Glomerular visceral epithelial cell (primary cell): ENCODE measurements around the gene KIR2DL1.
"Not testable (repeated sequence)": the region's sequence is repeated elsewhere in the genome, so short reads cannot be mapped to it uniquely, and the experiment has no call there.

Experiments used
- DNase-seq: peaks from one replicate; pipeline ENCODE4 v3.0.0-alpha.2; 2016; ENCODE audit errors: extremely low spot score

The KIR2DL1 gene

DNA sequence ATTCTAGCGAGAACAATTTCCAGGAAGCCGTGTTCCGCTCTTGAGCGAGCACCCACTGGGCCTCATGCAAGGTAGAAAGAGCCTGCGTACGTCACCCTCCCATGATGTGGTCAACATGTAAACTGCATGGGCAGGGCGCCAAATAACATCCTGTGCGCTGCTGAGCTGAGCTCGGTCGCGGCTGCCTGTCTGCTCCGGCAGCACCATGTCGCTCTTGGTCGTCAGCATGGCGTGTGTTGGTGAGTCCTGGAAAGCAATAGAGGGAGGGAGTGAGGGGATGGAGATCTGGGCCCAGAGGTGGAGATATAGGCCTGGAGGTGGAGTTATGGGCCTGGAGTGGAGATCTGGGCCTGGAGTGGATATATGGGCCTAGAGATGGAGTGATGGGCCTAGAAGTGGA, at the start of gene KIR2DL1:
Gene KIR2DL1, plus strand, starts transcription at position 148 of the 400 bp plus-strand sequence. Its CDS starts 58 bp downstream, at position 206.
- not testable (repeated sequence) for DNase-seq

DNA sequence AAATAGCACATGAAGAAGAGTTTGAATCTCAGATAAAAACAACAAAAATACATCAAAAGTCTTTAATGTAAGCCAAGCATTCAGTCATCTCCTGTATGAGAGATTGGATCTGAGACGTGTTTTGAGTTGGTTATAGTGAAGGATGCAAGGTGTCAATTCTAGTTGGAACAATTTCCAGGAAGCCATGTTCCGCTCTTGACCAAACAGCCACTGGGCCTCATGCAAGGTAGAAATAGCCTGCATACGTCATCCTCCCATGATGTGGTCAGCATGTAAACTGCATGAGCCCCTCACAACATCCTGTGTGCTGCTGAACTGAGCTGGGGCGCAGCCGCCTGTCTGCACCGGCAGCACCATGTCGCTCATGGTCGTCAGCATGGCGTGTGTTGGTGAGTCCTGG, 45.5 kb upstream of the KIR2DL1 start, which contains the start of gene KIR3DL3:
Gene KIR3DL3, plus strand, starts transcription at position 301 of the 400 bp plus-strand sequence. Its CDS starts 55 bp downstream, at position 356.
- DNase-seq, result no peak

DNA sequence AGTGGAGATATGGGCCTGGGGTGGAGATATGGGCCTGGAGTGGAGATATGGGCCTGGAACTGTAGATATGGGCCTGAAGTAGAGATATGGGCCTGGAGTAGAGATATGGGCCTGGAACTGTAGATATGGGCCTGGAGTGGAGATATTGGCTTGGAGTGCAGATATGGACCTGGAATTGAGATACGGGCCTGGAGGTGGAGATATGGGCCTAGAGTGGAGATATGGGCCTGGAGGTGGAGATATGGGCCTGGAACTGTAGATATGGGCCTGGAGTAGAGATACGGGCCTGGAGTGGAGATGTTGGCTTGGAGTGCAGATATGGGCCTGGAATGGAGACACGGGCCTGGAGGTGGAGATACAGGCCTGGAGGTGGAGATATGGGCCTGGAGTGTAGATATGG, 44.9 kb upstream of the KIR2DL1 start:
- no peak for DNase-seq

DNA sequence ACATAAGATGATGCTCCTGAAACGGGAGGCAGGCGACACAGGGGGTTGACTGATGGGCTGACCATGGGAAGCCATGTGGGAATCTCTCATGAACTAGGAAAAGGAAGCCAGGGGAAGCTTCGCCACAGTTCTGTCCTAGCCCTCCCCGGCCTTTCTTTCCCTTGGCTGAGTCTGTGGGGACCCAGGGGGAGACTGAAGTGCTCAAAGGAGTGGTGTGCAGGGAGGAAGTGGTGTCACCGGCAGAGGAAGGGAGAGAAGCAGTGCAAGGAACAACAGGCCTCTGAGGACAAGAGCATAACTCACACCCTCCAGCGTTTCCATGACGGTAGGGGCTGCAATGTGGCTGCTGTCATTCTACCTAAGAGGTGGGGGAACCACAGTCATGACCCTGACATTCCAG, 44.3 kb upstream of the KIR2DL1 start:
- no peak for DNase-seq

DNA sequence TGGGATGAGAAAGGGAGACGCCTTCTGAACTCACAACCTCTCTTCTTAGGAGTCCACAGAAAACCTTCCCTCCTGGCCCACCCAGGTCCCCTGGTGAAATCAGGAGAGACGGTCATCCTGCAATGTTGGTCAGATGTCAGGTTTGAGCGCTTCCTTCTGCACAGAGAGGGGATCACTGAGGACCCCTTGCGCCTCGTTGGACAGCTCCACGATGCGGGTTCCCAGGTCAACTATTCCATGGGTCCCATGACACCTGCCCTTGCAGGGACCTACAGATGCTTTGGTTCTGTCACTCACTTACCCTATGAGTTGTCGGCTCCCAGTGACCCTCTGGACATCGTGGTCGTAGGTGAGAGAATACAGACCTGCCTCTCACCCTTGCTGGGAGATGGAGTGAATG, 42.0 kb upstream of the KIR2DL1 start:
- DNase-seq, result no peak

DNA sequence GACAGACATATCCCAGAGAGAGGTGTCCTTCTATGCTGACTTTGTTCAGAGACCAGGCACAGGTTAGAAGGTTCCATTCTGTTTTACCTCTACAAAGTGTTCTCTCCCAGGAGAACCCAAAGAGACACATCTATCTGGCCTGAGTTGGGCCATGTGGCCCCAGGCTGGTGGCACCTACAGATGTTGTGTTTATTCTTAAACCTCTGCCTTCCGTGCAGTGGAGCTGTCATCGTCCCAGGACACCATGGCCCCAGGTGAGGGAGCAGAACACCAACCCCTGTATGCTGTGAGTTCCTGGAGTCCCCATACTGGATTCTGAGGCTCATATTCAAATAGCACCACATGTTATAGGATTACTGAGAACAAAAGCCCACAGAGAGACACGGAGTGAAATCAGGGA, 41.4 kb upstream of the KIR2DL1 start:
- no peak for DNase-seq

DNA sequence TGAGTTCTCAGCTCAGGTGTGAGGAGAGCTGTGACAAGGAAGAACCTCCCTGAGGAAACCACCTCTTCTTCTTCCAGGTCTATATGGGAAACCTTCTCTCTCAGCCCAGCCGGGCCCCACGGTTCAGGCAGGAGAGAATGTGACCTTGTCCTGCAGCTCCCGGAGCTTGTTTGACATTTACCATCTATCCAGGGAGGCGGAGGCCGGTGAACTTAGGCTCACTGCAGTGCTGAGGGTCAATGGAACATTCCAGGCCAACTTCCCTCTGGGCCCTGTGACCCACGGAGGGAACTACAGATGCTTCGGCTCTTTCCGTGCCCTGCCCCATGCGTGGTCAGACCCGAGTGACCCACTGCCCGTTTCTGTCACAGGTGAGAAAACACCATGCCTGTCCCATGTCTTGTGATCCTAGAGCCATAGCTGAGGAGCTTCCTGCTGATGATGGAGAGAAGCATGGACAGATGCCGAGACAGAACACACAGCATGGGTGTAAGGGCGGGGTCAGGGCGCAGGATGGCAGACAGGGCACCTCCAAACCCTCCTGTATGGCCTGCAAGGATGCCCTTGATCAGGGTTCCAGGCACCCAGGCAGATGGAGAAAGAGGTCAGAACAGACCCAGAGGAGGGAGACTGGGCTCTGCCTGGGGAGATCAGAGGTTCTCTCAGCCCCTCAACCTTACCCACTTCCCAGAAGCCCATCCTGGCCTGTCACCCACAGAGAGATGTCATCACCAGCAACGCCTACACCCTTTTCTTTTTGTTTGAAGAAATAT, 40.0 kb upstream of the KIR2DL1 start:
- DNase-seq, result no peak

DNA sequence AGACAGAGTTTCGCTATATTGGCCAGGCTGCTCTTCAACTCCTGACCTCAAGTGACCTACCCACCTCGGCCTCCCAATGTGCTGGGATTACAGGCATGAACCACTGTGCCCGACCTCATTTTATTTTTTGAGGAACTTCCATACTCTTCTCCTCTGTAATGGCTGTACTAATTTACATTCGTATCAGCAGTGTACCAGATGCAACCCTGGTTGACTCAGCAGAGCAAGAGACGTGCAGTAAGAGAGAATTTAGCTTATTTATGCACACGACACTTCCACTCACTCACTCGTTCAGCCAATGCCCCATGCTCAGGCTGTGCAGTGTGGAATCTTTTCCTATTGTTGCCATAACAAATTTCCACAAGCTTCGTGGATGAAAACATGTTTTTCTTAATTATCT, 38.4 kb upstream of the KIR2DL1 start:
- no peak for DNase-seq

DNA sequence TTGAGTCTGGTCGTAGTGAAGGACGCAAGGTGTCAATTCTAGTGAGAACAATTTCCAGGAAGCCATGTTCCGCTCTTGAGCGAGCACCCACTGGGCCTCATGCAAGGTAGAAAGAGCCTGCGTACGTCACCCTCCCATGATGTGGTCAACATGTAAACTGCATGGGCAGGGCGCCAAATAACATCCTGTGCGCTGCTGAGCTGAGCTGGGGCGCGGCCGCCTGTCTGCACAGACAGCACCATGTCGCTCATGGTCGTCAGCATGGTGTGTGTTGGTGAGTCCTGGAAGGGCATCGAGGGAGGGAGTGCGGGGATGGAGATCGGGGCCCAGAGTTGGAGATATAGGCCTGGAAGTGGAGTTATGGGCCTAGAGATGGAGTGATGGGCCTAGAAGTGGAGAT, 31.3 kb upstream of the KIR2DL1 start, which contains the start of gene KIR2DL3:
Gene KIR2DL3, plus strand, starts transcription at position 208 of the 400 bp plus-strand sequence. Its CDS starts 33 bp downstream, at position 241.
- not testable (repeated sequence) for DNase-seq

DNA sequence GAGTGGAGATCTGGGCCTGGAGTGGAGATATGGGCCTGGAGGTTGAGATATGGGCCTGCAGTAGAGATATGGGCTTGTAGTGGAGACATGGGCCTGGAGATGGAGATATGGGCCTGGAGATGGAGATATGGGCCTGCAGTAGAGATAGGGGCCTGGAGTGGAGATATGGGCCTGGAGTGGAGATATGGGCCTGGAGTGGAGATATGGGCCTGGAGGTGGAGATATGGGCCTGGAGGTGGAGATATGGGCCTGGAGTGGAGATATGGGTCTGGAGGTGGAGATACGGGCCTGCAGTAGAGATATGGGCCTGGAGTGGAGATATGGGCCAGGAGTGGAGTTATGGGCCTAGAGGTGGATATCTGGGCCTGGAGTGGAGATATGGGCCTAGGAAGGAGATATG, 30.9 kb upstream of the KIR2DL1 start:
- no peak for DNase-seq

DNA sequence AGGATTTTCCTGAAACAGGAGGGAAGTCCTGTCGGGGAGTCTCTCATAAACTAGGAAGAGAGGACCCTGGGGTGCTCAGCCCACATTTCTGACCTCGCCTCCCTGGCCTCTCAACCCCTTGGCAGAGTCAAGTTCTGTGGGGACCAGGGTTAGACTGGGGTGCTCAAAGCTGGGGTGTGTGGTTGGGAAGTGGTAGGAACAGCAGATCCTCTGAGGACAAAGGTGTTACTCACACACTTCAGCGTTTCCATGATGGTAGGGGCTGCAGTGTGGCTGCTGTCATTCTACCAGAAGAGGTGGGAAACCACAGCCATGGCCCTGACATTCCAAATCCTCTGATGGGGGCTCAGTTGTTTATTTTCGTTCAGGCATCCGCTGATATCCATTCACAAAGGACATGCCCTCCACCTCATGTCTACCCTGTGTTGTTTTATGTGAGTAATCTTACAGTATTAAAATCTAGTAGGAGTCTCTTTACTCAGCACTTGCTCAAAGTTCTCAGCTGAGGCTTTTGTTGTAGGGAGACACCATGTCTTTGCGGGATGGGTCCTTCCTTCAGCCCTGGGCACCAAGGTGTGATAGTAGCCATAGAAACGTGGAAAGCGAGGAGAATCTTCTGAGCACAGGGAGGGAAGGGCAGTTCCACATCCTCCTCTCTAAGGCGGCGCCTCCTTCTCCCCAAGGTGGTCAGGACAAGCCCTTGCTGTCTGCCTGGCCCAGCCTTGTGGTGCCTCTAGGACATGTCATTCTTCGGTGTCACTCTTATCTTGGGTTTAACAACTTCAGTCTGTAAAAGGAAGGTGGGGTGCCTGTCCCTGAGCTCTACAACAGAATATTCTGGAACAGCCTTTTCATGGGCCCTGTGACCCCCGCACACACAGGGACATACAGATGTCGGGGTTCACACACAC, 29.8 kb upstream of the KIR2DL1 start:
- DNase-seq, result no peak

DNA sequence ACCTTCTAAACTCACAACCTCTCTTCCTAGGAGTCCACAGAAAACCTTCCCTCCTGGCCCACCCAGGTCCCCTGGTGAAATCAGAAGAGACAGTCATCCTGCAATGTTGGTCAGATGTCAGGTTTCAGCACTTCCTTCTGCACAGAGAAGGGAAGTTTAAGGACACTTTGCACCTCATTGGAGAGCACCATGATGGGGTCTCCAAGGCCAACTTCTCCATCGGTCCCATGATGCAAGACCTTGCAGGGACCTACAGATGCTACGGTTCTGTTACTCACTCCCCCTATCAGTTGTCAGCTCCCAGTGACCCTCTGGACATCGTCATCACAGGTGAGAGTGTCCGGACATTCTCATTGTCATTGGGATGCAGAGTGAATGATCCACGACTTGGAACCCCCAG, 27.6 kb upstream of the KIR2DL1 start:
- not testable (repeated sequence) for DNase-seq

DNA sequence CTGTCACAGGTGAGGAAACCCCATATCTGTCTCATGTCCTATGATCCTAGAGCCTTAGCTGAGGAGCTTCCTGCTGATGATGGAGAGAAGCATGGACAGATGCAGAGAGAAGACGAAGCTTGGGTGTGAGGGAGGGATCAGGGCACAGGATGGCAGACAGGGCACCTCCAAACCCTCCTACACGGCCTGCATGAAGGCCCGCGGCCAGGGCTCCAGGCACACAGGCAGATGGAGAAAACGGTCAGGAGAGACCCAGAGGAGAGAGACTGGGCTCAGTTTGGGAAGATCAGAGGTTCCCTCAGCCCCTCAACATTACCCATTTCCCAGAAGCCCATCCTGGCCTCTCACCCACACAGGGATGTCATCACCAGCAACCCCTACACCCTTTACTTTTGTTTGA, 25.5 kb upstream of the KIR2DL1 start:
- DNase-seq, result not testable (repeated sequence)

DNA sequence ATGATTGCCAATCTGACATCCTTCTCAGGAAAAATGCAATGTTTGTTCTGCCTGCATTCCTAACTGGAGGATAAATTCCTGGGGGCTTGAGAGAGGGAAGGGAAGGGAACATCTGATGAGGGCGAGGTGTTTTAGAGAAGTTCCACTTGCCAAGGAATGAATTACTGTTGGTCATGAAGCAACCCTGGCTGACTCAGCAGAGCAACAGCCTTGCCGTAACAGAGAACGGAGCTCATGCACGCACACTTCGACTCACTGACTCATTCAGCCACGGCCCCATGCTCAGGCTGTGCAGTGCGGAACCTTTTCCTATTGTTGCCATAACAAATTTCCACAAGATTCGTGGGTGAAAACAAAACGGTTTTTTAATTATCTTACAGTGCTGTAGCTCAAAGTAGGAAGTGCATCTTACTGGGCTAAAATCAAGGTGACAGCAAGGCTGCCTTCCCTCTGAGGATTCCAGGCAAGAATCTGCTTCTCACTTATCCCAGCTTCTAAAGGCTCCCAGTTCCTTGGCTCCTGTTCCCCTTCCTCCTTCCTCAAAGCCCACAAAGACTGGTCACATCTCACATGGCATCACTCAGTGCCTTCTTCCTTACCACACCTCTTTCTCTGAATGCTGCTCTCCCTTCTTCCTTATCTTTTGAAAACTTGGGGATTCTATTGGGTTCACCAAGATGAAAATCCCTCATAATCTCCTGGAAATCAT, 21.8 kb upstream of the KIR2DL1 start:
- DNase-seq, result not testable (repeated sequence)

DNA sequence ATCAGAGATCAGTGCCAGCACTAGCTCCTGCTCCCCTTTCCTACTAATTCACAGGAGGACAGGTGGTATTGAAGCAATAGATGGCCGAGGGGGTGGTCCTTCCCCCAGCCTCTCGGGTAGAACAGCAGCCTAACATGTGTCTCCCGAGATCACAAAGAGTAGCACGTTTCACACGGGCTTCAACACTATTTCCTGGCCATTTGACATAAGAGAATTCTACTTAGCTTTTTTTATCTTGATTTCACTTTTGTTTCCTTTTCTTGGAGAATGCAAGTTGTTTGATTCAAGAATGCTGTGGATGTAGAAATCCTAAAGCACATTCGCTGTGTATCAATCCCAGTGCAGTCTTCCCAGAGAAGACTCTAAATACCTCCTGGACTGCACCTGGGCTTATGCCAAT, 19.3 kb upstream of the KIR2DL1 start:
- not testable (repeated sequence) for DNase-seq

DNA sequence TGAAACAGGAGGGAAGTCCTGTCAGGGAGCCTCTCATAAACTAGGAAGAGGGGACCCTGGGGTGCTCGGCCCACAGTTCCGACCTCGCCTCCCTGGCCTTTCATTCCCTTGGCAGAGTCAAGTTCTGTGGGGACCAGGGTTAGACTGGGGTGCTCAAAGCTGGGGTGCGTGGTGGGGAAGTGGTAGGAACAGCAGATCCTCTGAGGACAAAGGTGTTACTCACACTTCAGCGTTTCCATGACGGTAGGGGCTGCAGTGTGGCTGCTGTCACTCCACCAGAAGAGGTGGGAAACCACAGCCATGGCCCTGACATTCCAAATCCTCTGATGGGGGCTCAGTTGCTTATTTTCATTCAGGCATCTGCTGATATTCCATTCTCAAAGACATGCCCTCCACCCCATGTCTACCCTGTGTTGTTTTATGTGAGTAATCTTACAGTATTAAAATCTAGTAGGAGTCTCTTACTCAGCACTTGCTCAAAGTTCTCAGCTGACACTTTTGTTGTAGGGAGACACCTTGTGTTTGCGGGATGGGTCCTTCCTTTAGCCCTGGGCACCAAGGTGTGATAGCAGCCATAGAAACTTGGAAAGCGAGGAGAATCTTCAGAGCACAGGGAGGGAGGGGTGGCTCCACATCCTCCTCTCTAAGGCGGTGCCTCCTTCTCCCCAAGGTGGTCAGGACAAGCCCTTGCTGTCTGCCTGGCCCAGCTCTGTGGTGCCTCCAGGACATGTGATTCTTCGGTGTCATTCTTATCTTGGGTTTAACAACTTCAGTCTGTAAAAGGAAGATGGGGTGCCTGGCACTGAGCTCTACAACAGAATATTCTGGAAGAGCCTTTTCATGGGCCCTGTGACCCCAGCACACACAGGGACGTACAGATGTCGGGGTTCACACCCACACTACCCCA, 13.1 kb upstream of the KIR2DL1 start:
- DNase-seq, result not testable (repeated sequence)

DNA sequence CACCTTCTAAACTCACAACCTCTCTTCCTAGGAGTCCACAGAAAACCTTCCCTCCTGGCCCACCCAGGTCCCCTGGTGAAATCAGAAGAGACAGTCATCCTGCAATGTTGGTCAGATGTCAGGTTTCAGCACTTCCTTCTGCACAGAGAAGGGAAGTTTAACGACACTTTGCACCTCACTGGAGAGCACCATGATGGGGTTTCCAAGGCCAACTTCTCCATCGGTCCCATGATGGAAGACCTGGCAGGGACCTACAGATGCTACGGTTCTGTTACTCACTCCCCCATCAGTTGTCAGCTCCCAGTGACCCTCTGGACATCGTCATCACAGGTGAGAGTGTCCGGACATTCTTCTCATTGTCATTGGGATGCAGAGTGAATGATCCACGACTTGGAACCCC, 11.0 kb upstream of the KIR2DL1 start:
- not testable (repeated sequence) for DNase-seq

DNA sequence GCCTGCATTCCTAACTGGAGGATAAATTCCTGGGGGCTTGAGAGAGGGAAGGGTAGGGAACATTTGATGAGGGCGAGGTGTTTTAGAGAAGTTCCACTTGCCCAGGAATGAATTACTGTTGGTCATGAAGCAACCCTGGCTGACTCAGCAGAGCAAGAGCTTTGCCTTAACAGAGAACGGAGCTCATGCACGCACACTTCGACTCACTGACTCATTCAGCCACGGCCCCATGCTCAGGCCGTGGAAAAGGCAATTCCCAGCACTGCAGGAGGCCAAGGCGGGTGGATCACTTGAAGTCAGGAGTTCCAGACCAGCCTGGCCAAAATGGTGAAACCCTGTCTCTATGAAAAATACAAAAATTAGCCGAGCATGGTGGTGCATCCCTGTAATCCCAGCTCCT, 5.4 kb upstream of the KIR2DL1 start:
- DNase-seq, result not testable (repeated sequence)

DNA sequence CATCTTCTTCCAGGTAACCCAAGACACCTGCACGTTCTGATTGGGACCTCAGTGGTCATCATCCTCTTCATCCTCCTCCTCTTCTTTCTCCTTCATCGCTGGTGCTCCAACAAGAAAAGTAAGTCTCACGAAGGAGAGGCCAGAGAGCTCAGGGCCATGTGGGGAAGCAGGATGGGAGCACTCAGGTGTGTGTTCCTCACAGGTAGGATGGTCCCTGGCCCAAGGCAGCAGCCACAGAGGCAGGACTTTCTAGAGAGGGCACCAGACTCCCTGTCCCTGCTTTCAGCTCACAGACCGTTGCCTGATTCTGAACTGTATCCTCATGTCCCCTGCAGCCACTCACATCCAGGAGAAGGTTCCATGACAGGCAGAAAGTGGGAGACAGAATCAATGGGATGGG, 3.1 kb upstream of the KIR2DL1 start:
- not testable (repeated sequence) for DNase-seq

DNA sequence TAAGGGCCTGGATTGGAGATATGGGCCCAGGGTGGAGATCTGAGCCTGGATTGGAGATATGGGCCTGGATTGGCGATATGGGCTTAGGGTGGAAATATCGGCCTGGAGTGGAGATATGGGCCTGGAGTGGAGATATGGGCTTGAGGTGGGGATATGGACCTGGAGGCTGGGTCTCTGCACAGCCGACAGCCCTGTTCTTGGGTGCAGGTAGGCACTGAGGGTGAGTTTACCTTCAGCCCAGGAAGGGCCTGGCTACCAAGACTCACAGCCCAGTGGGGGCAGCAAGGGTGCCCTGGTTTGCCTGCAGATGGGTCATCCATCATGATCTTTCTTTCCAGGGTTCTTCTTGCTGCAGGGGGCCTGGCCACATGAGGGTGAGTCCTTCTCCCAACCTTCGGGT, 918 bp downstream of the KIR2DL1 start:
- not testable (repeated sequence) for DNase-seq
